Activated T-cell treated with anti-CD3 and anti-CD28 coated beads for 4 hours (primary cell): ENCODE results near the gene EDN1.

Source experiments
- DNase-seq: peaks from one replicate; pipeline ENCODE4 v3.0.0-alpha.2; 2020

EDN1 gene

DNA sequence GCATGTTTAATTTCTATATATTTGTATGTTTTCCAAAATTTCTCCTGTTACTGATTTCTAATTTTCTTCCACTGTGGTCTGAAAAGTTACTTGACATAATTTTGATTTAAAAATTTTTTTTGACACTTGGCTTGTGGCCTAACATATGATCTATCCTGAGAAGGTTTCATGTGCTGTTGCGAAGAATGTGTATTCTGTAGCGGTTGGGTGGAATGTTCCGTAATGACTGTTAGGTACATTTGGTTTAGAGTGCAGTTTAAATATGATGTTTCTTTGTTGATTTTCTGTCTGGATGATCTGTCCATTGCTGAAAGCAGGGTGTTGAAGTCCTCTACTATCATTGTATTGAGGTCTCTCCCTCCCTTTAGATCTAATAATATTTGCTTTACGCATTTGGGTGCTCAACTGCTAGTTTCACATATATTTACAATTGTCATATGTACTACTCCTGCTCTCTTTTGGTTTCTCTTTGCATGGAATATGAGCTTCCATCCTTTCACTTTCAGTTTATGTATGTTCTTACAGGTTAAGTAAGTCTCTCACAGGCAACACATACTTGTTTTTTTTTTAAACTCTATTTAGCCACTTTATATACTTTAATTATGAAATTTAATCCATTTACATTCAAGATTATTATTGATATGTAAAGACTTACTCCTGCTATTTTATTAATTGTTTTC lies 19.5 kb upstream of the EDN1 start:
- no peak for DNase-seq

DNA sequence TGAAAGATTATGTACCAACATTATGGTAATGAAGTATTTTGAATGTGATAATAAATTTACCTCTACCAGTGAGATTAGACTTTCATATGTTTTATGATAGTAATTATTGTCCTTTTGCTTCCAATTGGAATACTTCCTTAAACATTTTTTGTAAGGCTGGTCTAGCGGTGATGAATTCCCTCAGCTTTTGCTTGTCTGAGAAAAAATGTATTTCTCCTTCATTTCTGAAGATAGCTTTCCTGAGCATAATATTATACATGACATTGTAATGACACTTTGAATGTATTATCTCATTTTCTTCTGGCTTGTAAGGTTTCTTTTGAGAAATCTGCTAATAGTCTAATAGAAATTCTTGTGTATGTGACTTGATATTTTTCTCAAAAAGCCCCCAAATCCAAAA lies 18.6 kb upstream of the EDN1 start:
- no peak for DNase-seq

DNA sequence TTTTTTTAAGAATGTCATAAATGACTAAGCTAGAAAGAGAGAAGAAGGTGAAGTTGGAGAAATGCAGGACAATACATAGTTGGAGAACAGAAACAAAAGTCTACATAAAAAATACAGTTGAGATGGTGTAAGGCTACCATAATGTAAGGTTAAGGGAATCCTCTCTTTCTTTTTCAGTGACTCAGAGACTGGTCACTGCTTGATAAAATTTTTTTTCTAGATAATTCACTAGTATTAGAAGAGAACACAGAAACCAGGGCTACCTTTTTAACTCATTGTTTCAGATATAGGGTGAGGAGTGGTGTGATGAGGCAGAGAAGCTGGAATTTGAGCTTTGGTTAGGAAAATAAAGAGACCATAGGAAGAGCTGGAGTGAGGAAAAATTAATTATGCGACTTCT lies 18.2 kb upstream of the EDN1 start:
- DNase-seq, result no peak

DNA sequence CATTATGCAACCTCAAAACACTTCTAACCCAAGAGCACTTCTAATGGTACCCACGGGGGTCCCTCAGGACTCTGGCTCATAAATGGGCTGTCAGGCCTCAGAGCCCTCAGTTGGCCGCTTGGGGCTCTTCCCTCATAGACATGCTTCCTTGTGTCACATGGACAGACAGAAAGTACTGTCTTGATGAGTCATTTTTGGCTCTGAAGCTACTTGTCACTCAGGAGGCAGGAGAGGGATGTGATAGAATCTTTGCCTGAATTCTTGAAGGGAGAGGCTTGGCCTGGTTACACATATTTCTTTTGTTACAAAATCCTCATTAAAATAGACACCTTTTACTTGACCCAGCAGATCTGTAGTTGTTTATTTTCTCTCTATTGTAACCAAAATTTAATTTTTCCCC lies 15.1 kb upstream of the EDN1 start:
- no peak for DNase-seq

DNA sequence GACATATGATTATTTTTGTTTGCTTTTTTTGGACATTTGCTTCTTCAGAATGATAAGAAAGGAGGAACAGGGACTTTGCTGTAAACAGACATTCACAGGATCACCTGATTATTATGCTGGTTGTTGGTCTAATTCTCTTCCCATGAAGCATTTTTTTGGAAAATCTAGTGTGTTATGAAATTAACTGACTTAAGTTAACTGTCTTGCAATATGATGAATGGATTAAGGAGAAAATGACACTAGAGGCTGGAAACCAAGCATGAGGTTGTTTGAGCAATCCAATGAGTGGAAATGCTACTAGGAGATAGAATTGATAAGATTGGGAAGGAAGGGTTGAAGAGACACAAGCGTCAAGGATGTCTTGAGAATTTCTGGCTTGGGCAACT lies 13.2 kb upstream of the EDN1 start:
- no peak for DNase-seq

DNA sequence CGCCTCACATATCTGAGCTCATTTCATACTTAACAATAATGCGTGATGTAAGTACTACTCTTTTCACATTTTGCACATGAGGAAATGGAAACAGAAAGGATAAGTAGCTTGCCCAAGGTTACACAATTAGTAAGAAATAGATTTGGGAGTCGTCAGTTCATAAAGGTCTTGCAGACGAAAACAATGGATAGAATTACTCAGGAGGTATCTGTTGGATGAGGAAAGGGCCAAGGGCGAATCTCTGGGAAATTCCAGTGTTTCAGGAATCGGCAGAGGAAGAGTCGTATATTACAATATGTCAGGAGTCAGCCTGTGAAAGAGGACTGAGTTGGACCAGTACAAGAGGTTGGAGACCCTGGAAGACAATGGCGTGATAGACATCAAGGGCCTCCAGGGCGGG lies 12.8 kb upstream of the EDN1 start:
- no peak for DNase-seq

DNA sequence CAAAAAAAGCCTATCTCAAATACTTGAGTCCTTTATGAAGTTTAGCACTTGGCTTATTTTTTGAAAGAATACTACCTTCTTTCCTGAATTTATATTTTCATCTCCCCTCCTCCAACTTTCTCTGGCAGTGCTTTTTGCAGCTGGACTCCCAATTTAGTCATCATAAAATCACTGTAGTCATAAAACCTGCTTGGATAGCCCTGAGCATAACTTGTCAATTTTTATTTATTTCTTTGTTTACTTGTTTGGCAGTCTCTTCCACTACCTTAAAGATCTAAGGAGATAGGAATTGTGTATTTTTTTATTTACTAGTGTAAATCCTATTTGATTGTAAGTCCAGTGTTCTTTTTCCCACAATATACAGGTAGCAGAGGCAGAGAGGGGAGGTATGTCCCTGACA lies 11.2 kb upstream of the EDN1 start:
- DNase-seq, result no peak

DNA sequence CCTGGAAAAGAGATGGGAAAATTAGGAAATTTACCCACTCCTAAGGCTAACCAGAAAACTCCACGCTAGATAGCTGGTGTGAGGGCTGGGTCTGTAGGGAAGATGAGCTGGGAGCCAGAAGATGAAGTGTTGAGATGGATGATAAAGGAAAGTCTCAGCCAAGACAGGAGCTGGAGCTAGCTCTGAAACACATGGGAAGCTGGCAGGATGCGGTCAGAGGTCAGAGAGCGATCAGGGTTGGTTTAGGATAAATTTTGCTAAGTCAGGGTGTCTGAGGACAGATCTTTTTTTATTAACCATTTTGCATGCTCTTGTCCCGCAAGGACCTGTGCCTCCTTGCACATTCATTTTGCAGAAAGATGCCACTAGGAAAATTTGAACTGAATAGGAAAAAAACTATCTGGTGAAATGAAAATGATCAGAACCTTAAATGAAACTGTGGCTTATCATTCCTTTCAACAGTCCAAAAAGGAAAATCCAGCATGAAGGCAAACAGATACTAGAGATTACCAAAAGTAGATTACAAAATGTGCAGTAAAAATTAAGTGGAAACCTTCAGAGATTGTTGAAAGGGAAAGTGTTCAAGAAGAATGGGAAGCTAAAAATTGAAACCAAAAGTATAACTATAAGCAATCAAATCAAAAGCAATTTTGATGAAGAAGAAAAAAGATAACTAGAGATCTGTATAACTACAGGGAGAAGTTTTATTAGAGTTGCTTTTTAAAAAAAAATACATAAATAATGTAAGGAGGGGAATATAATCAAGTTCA lies 10.7 kb upstream of the EDN1 start:
- DNase-seq, result no peak

DNA sequence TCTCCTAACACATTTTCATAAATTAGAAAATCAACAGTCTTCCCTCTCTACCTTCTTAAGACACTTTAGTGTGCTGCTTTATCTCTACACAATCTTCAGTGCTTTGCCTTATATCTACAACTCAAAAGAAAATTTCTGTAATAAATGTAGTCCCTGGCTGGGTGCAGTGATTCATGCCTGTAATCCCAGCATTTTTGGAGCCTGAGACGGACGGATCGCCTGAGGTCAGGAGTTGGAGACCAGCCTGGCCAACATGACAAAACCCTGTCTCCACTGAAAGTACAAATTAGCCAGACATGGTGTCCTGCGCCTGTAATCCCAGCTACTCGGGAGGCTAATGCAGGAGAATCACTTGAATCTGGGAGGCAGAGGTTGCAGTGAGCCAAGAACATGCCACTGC lies 9.7 kb upstream of the EDN1 start:
- no peak for DNase-seq

DNA sequence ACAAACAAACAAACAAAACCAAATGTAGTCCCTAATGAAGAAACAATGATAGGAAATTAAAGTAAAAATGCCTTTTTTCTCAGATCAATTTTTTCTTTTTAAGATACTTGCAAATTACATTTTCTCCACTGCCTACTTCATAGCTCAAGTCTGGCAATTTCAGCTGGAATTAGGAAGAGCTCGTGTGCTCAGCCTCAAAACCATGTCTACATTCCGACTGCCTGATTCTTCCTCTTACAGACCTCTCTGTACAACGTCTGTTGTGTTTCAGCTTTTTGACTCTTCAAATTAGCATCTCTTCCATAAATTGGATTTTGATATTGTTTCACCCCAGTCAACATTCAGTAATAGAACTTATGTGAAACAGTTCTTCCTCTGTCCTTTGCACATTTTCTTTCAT lies 9.3 kb upstream of the EDN1 start:
- DNase-seq, result no peak

DNA sequence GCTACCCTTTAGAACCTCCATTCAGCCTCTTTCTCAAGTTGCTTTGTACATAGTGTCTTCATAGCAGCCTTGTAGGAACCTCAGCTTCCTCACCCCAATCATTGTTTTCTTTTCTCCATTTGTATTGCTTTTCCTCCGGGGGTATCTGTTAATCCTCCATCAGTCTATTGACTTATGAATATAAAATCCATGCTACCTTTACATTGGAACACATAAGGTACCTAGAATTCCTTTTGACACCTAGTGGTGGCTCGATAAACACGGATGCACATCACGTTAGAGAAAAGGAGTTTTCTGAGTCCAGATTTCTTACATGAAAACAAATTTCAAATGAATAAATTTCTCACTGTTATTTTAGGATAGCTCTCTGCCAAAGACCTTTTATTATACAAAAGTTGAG lies 6.3 kb upstream of the EDN1 start:
- no peak for DNase-seq

DNA sequence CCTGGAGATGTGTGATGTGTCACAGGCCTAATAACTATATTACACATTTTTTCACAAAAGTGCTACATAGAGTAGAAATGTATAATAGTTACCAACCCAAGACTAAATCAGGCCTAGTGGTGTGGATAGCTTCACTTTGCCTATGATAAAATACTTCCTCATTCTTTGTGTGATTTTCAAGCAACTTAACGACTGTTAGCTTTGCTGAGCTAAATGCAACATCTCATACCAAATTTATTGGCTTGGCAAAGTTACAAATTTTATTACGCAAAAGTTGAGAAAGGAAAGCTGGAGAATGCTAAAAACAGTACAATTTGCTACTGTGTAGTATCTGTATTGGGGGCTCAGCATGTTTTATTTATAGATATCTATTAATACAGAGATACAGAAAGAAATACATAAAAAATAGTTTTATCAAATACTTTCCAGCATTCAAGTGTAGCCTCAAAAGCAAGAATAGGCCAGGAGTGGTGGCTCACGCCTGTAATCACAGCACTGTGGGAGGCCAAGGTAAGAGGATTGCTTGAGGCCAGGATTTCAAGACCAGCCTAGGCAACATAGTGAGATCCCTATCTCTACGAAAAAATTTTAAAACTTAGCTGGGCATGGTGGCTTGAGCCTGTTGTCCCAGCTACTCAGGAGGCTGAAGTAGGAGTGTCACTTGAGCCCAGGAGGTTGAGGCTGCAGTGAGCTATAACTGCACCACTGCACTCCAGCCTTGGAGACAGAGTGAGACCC lies 3.6 kb upstream of the EDN1 start:
- DNase-seq, result no peak

DNA sequence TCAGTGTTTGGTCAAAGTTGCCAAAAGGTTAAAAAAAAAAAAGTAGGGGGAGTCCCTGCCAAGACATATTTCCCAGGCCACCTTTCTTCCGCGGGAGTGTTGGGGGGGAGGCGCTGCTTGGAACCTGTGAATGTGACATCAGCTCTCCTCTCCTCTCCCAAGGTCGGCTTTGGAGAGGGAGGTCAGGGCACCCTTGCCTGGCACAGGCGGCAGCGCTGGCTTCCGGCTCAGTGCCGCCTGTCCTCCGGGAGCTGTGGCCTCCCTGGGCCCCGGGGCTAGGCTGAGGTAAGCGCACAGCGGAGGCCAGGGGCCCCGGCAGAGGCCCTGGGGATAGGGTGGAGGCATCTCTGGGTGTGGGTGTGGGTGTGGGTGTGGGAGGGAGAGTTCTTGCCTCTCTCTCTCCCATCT lies 1.9 kb upstream of the EDN1 start:
- DNase-seq, result no peak

DNA sequence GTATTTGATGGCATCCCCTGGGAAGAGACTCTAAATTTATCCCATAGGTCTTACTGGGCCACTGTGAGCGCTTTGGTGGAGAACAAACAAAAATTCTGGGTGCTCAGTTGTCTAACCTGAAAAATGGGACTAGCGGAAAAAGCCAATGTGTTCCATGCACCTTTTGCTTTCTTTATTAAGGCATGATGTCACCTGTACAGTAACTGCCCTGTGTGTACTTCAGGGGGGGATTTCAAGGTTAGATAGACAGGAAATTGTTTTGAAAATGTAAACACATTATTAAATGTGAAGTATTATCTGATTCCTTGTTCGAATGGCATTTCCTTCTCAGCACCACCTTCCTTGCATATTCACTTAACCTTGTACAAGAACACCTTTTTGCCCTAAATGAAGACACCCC lies 1.2 kb upstream of the EDN1 start:
- no peak for DNase-seq

DNA sequence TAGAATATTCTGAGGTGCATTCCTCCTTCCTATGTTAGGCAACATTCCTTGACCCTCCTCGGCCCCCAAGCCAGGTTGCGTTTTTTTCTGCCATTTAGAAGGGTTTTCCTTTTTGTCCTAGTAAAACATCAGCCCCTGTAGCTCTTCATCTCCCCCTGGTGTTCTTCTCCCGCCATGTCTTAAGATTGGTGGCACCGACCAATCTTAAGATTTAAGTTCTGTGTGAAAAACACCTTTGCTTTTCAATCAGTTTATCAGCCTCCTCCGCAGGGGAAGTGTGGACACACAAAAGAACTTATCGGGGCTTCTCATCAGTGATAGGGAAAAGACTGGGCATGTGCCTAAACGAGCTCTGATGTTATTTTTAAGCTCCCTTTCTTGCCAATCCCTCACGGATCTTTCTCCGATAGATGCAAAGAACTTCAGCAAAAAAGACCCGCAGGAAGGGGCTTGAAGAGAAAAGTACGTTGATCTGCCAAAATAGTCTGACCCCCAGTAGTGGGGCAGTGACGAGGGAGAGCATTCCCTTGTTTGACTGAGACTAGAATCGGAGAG lies 719 bp upstream of the EDN1 start:
- DNase-seq, result peak; percentile 28

DNA sequence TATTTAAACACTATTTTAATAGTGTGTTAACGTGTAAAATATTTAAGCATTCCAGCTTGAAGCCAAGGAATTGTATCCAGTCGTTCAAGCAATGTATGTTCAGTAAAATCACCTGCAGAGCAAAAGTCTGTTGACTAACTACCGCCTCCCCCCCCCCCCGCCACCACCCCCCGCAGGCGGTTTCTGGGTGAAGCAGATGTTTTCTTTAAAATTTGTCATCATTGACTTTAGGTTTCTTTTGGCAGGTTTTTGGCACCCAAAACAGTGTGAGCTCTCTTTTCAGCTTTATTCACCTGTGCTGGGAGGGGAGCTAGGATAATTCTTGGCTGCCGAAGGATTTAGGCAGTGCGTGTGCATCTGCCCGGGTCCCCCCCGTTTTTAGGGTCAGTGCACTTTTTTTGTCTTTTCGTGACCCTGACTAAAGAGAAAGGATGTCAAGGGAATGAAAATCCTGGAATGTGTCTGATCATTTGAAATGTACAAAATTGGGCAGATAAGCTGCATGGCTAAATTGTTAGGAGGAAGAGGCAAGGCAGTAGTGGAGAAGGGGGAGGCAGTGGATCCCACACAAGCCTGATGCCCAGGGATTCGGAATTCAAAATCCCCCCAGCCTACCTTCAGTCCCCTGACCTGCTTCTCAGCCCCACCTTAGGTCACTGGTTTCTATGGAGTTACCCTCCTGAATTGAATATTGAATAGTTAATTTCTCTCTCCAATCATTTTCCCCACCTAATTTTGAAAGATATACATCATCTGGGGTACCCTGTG lies 1.1 kb downstream of the EDN1 start:
- no peak for DNase-seq

DNA sequence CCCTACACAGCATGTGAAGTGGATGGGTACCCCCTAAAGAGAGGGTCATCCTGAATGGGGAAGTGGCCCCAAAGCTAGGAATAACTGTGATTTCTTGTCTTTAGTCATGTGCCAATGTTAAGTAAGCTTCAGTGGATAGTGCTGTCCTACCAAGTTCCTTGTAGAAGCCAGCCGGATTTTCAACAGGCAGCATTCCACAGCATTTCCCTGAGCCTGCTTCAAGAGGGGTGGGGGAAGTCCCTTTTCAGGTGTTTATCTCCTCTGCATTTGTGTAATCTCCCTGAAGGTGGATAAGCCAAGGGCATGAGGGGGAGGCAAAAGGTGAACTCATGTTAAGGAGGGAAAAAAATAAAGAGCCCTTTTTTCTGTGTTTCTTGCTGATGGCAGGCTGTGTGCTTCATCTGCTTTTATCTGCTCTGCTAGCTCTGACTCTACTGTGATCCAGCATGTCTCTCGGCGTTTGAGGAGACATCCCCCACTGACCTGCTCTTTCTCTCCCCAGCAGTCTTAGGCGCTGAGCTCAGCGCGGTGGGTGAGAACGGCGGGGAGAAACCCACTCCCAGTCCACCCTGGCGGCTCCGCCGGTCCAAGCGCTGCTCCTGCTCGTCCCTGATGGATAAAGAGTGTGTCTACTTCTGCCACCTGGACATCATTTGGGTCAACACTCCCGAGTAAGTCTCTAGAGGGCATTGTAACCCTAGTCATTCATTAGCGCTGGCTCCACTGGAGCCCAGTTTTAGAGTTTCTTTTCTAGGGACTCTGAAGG lies 1.9 kb downstream of the EDN1 start:
- DNase-seq, result no peak

DNA sequence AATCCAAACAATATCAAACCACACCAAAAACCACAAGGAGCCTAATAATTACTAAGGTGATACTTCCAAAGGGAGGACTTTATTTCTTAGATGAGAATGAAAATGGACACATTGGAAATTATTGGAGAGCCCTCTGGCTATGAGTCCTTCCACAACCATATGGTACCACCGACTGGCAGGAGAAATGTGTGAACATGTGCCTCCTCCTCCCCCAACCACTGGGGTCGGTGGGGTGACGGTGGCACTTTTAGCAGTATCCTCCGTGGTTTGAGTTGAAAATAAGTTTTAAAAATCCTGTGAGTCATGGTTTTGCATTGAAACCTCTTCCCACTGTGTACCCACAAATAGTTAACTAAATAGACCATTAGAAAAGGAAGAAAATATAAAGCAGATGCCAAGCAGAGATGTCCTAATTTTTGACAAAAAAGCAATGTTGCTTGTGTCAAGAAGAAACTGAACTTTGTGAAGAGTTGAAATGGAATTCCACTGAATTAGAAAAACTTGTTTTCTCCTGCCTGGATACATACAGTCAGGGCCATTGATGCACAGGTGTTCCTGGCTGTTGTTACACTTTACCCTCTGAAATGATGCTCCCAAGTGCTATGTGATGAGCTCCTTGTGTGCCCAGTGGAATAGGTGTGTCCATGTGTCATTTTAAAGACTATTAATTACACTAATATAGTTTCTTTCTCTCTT lies 3.2 kb downstream of the EDN1 start:
- DNase-seq, result no peak

DNA sequence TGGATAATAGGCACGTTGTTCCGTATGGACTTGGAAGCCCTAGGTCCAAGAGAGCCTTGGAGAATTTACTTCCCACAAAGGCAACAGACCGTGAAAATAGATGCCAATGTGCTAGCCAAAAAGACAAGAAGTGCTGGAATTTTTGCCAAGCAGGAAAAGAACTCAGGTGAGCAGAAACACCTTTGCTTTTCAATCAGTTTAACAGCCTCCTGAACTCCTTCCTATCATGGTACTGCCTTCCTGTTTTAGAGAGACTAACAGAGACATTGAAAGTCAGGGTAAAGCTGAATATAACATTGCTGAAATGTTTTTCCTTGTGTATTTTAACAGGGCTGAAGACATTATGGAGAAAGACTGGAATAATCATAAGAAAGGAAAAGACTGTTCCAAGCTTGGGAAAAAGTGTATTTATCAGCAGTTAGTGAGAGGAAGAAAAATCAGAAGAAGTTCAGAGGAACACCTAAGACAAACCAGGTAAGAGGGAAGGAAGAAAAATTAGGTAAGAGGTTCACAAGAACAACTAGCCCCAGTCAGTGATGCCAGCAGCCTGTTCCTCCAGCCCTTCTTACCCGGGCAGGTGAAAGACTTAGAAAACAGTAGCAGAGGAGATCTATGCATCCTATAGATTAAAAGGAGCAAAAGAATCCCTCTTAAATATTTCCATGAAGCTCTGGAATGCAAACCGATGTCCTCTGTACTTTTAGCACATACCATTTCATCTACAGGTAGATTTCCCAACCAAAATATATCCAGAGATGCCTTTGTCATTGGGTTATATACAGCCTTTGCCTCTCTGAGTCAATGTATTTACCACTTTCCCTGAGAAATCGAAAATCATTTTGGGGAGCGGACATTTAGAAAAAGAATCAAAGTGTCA lies 4.0 kb downstream of the EDN1 start:
- DNase-seq, result no peak

DNA sequence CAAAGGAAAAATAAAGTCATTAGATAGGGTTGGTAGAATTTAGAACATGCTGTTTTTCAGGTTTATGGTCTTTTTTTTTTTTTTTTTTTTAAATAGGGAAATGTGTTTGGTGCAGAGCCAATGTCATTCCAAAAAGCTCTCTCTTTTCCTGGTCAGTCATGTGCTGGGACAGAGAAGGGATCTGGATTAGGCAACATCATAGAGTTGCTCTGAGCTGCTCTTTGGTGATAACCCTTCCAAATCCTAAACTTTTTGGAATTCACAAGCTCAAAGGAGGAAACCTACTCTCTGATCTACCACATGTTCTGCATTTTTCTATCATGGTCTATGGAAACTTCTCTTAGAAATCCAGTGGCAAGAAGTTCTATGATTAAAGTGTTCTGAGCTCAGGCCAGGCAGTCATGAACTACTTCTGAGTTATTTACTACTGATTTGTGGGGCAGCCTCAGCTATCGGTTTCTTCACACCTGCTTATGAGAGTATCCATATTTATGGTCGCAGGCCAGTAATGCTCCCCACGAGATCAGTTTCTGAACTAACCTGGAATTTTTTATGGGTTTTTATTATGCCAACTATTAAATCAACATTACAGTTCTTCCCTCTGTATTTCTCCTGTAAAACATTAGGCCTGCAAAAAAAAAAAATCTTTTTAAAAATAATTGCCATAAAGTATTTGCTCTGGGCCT lies 4.8 kb downstream of the EDN1 start:
- DNase-seq, result no peak
